Memory B cell (primary cell): ENCODE measurements around the gene SGIP1.
A peak's percentile ranks its signal among the peaks of the same experiment; 100 is the strongest.
"Not testable (repeated sequence)": the region's sequence is repeated elsewhere in the genome, so short reads cannot be mapped to it uniquely, and the experiment has no call there.

Experiments
- ATAC-seq: fragments of 150-1000 bp; cut with Tn5 transposase; 2 replicates; pipeline ENCODE4 v1.10.0; 2021; ENCODE audit warnings: low read depth, mild to moderate bottlenecking, moderate library complexity
- DNase-seq, 2 donors: peaks; one replicate each; pipeline ENCODE4 v3.0.0; 2022; ENCODE audit warnings: low spot score in 2 of 2
- H3K27ac Mint-ChIP-seq: one replicate; pipeline ENCODE4 v1.8.0; 2022; ENCODE audit warnings: mild to moderate bottlenecking, moderate library complexity, mixed read lengths
- H3K27me3 Mint-ChIP-seq: one replicate; pipeline ENCODE4 v1.8.0; 2022; ENCODE audit warnings: mixed read lengths
- H3K36me3 Mint-ChIP-seq: one replicate; pipeline ENCODE4 v1.8.0; 2022; ENCODE audit warnings: mild to moderate bottlenecking, mixed read lengths
- H3K4me1 Mint-ChIP-seq: one replicate; pipeline ENCODE4 v1.8.0; 2022; ENCODE audit warnings: mixed read lengths
- H3K4me3 Mint-ChIP-seq: one replicate; pipeline ENCODE4 v1.8.0; 2022; ENCODE audit warnings: mild to moderate bottlenecking, moderate library complexity, mixed read lengths
- H3K9me3 Mint-ChIP-seq: one replicate; pipeline ENCODE4 v1.8.0; 2022; ENCODE audit warnings: mixed read lengths

Gene SGIP1

GRCh38 chr1:66779475-66780078 is 245.6 kb downstream of the SGIP1 start:
- Mint-ChIP-seq H3K27me3 (peaks cover 13% of the 10 kb centered on the region), H3K9me3 (peaks cover 4% of the 10 kb centered on the region), H3K36me3 (peaks cover 3% of the 10 kb centered on the region), H3K27ac (no peak overlapping the region), H3K4me1 (no peaks in the 10 kb centered on the region), H3K4me3 (no peak overlapping the region)
- no peak for ATAC-seq
- no peak for DNase-seq

- H3K27me3 Mint-ChIP-seq, H3K4me3 Mint-ChIP-seq, H3K9me3 Mint-ChIP-seq, ATAC-seq, H3K27ac Mint-ChIP-seq, DNase-seq, H3K36me3 Mint-ChIP-seq: not testable (repeated sequence)
- peaks cover 10% of the 10 kb centered on the region for H3K4me1 Mint-ChIP-seq
Measured at GRCh38 chr1:66785800-66786199, 251.8 kb downstream of the SGIP1 start.

- no peak overlapping the region for H3K27ac Mint-ChIP-seq
- no peaks in the 10 kb centered on the region for H3K36me3 Mint-ChIP-seq
- no peak for DNase-seq
- no peaks in the 10 kb centered on the region for H3K27me3 Mint-ChIP-seq
- H3K4me1 Mint-ChIP-seq: peaks cover 13% of the 10 kb centered on the region
- ATAC-seq: no peak
- peaks cover 2% of the 10 kb centered on the region for H3K9me3 Mint-ChIP-seq
- no peak overlapping the region for H3K4me3 Mint-ChIP-seq
Measured at GRCh38 chr1:66787641-66788040, 253.7 kb downstream of the SGIP1 start.

- peaks cover 2% of the 10 kb centered on the region for H3K9me3 Mint-ChIP-seq
- H3K36me3 Mint-ChIP-seq: no peaks in the 10 kb centered on the region
- H3K27me3 Mint-ChIP-seq: no peaks in the 10 kb centered on the region
- ATAC-seq: peak; percentile 49
- no peak for DNase-seq
- H3K4me1 Mint-ChIP-seq: peaks cover 13% of the 10 kb centered on the region
- H3K27ac Mint-ChIP-seq: peak overlapping the region; percentile 75
- H3K4me3 Mint-ChIP-seq: peak overlapping the region; percentile 41
Measured at GRCh38 chr1:66788231-66788939, 254.4 kb downstream of the SGIP1 start.

GRCh38 chr1:66791621-66792610 is 258.0 kb downstream of the SGIP1 start:
- ATAC-seq (no peak), DNase-seq (no peak)
- no peaks in the 10 kb centered on the region for H3K36me3 Mint-ChIP-seq
- H3K4me1 Mint-ChIP-seq: peaks cover 13% of the 10 kb centered on the region
- no peaks in the 10 kb centered on the region for H3K9me3 Mint-ChIP-seq
- H3K27ac Mint-ChIP-seq: no peak overlapping the region
- no peak overlapping the region for H3K4me3 Mint-ChIP-seq
- peaks cover 2% of the 10 kb centered on the region for H3K27me3 Mint-ChIP-seq

- H3K4me3 Mint-ChIP-seq, H3K36me3 Mint-ChIP-seq, H3K27me3 Mint-ChIP-seq, DNase-seq, ATAC-seq, H3K9me3 Mint-ChIP-seq, H3K27ac Mint-ChIP-seq, H3K4me1 Mint-ChIP-seq: not testable (repeated sequence)
Measured at GRCh38 chr1:66795839-66796238, 261.9 kb downstream of the SGIP1 start.
